Sciatic nerve (tissue), 2 donors: ENCODE results near the gene DIRAS1. TPM values are rescaled to one million over a fixed set of nuclear protein-coding genes. Genes with fewer than 3 reads are reported as not detected.
"Not testable (repeated sequence)": the region's sequence is repeated elsewhere in the genome, so short reads cannot be mapped to it uniquely, and the experiment has no call there.

Experiments used
- ATAC-seq: fragments of 200-7000 bp; cut with Tn5 transposase; one replicate; pipeline ENCODE4 v1.9.1; 2020; ENCODE audit warnings: mild to moderate bottlenecking, moderate library complexity
- DNase-seq: peaks from one replicate; pipeline ENCODE4 v3.0.0-alpha.2; 2020; ENCODE audit warnings: low spot score
- intact Hi-C: fragments of 100-400 bp; cut with DNase I; formaldehyde crosslinking; loops from one replicate; pipeline ENCODE4 v1.14.2; 2022
- total RNA-seq: library from RNA; stranded (reverse); fragmentation: NEBNext Ultra II Directional; extraction: Animal tissue kit (Norgen Biotek cat#: 25700); gene quantifications from one replicate; pipeline ENCODE4 v1.2.1, GENCODE V29; 2021
- donor health status: DM: no; HTN: no; CAD: no.
- donor health status: DM: no; HTN: no; CAD: no.

DIRAS1 gene
- total RNA-seq, 1 donor from 2014 or later: 0.45 TPM

DNA sequence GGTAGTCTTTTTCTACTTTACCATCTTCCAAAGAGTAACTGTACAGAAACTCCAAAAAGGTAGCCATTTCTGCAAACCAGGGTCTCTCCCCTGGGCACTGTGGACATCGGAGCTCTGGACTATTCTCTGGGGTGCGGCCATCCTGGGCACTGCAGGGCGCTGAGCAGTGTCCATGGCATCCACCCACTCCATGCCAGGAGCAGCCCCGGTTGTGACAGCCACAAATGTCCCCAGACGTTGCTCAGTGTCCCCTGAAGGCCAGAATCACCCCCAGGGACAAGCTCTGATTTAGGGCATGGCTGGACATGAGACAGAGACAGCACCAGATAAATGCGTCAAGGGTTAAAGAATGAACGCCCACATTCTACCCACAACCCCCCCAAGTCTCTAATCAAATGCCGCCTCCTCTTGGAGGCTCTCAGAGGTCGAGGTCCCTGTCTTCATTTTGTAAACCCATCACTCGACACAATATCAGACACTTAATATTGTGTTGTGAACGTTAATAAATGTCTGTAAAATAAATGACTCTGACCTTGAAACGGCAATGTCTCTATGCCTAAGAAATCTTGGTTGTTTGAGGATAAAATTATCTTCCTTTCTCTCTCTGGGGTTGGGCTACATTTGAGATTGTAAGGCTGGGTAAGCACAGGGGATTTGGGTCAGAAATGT, 27.5 kb downstream of the DIRAS1 start:
- ATAC-seq: no peak
- DNase-seq: no peak
- intact Hi-C loops: no loop called here

DNA sequence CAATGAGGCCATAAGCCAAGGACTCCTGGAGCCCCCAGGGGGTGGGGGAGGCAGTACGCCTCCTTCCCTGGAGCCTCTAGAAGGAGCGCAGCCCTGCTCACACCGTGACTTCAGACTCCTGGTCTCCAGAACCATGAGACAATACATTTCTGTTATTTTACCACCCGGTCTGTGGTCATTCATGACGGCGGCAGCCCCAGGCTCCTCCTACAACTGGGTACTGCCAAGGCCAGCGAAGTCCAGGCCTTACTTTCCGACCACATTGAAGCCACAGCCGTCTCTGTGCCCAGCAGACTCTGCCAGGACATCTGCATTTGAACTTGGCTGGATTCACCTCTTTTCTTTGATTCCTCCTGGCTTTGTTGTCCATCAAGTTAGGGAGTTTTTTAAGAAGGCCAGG, 29.2 kb downstream of the DIRAS1 start:
- no peak for ATAC-seq
- intact Hi-C loops: no loop called here
- no peak for DNase-seq

DNA sequence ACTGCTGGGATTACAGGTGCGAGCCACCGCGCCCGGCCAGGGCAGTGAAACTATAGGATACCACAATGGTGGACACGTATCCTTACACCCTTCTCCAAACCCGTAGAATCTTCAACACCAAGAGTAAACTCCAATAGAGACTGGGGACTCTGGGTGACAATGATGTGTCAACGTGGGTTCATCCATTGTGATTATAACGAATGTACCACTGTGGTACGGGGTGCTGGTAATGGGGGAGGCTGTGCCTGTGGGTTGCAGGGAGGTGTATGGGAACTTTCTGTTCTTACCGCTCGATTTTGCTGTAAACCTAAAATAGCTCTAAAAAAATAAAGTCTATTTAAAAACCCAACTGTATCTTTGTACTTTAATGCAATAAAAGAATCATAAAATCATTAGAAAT, 30.3 kb downstream of the DIRAS1 start:
- intact Hi-C loops: no loop called here
- no peak for DNase-seq
- no peak for ATAC-seq

DNA sequence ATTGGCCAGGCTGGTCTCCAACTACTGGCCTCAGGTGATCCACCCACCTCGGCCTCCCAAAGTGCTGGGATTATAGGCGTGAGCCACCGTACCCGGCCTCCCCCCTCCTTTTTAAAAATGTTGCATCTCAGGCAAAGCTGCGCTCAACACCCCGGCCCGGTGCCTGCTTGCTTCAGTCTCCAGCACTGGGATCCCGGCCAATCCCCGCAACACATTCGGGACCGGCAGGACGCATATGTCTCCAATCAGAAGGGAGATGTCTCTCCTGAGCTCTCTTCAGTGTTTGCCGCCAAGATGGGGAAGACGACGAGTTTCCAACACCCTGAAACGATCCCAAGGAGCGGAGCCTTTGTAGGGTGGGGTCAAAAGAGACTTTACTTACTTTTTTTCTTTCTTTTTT, 34.8 kb downstream of the DIRAS1 start:
- ATAC-seq (no peak), DNase-seq (no peak)
- intact Hi-C loops: no loop called here

DNA sequence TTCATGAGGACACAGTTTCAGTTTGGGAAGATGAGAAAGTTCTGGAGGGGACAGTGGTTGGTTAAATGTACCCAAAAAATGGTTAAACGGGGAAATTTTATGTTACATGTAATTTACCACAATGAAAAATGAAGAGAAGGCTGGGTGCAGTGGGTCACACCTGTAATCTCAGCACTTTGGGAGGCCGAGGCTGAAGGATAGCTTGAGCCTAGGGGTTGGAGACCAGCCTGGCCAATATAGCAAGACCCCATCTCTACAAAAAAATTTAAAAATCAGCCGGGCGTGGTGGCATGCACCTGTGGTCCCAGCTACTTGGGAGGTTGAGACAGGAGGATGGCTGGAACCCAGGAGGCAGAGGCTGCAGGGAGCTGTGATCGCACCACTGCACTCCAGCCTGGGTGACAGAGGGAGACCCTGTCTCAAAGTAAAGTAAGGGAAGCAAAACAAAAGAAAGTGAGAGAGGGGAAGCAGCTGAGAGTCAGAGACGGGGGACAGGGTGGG, 35.9 kb downstream of the DIRAS1 start:
- DNase-seq: no peak
- intact Hi-C loops: no loop called here
- no peak for ATAC-seq

DNA sequence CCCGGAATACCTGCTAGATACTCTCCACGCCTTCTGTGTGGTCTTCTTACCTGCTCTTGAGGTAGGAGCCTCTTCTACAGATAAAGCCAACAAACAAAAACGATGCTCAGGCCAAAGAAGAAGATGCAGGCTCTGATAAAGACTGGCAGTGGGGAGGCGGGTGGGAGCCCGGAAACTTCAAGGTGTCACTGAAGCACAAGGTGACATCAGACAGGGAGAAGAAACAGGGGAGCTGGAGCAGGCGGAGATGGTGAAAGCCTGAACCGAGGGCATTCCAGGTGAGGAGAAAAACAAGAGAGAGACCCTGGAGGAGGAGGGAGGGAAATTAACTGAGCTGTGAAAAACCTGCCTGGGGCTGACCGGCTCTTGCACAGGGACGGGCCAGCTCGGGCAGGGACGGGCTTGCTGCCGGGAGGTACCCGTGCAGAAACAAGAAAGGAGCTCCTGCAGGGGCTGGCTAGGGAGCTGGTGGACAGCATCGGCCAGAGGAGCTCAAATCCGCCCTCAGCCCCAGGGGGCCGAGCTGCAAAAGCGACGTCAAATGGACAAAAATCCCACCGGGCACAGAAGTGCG, 37.7 kb downstream of the DIRAS1 start:
- DNase-seq: no peak
- intact Hi-C loops: no loop called here
- no peak for ATAC-seq

DNA sequence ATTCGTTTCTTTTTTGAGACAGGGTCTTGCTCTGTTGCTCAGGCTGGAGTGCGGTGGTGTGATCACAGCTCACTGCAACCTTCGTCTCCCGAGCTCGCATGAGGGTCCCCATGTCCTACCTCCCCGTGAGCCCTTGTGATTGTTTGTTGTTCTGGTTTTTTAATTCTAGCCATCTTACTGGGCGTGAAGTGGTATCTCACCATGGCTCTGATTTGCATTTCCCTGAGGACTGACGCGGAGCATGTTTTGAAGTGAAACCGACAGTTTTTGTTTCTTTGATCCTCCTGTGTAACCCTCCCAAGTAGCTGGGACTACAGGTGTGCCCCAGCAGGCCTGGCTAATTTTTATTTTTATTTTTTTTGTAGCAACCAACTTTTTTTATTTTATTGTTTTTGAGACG, 40.4 kb downstream of the DIRAS1 start:
- no peak for ATAC-seq
- DNase-seq: no peak
- intact Hi-C loops: no loop called here

DNA sequence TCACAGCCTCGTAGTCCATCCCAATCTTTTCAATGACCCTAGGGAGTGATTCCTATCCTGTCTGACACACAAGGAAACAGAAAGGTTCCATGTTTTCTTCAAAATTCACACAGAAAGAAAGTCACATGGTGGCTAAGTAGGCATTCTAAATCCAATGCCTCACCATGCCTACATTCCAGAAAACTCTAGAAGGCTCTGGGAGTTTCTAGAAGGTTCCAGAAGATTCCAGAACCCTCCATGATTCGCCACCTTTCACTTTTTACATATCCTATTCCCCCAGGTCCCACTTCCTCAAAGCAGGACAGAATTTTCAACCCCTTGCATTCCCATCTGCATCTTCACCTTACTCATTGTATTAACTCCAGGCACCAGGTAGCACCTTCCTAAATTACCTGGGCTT, 41.7 kb downstream of the DIRAS1 start:
- DNase-seq (no peak), ATAC-seq (no peak)
- intact Hi-C loops: no loop called here

DNA sequence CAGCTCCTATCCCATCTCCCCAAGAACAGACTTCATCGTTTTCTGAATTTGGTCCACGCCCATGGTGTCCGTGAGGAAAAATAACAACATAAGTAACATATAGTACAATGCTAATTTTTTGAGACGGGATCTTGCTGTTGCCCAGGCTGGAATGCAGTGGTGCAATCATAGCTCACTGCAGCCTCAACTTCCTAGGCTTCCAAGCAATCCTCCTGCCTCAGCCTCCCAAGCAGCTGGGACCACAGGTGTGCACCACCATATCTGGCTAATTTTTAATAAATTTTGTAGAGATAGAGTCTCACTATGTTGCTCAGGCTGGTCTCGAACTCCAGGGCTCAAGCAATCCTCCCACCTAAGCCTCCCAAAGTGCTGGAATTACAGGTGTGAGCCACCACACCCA, 42.2 kb downstream of the DIRAS1 start:
- DNase-seq, intact Hi-C loops, ATAC-seq: not testable (repeated sequence)

DNA sequence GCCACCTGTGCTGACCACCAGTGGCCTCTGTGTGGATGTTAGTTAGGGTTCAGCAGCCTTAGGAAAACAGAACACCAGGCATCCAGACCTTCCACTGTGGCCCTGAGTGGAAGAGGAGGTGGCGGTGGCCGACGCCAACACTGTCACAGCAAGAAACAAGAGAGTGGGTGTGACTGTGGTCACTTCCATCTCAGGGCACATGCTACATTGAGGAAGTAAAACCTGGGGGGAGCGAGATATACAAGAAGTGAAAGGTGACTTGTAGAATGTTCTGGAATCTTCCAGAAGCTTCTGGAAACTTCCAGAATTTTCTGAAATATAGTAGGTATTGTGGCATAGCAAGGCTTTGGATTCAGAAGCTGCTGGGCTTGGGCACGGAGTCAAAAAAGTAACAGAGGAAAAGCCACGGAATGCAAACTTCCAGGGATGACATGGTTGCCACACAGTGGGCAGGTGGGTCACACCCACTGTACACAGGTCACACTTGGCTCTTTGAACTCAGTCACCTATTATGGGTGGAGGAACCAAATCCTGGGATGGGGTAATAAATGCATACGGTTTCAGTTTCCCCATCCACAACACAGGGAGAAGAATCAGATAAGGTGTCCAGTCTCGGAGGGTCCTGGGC, 43.0 kb downstream of the DIRAS1 start:
- ATAC-seq (no peak), DNase-seq (no peak)
- intact Hi-C loops: no loop called here

DNA sequence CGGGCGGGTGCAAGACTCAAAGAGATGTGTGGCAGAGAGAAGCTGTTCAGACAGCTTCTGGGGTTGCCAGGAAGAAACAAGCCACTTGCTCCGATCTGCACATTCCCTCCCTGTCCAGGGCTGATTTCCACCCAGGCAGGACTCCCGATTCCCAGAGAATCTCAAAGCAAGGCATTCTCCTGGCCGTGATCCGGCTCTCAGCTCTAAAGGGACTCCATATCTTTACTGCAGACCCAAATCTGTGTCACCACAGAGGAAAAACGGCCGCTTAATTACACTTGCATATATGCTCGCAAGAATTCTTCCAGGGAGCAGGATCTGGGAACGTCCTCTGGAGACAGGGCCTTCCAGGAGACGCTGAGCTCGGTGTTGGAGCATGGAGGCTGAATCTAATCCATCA, 44.3 kb downstream of the DIRAS1 start:
- intact Hi-C loops: no loop called here
- no peak for DNase-seq
- no peak for ATAC-seq

DNA sequence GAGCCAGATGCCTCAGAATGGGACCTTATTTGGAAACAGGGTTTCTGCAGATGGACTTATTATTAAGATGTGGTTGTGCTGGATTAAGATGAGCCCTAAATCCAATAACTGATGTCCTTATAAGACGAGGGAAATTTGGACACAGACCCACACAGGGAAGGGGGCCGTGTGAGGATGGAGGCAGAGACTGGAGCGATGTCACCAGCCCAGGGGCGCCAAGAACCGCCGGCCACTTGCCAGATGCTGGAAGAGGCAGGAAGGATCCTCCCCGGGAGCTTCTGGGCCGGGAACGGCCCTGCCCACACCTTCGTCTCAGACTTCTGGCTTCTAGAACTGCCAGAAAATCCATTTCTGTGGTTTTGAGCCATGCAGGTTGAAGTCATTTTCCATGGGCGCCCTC, 45.3 kb downstream of the DIRAS1 start:
- intact Hi-C loops: no loop called here
- DNase-seq: no peak

DNA sequence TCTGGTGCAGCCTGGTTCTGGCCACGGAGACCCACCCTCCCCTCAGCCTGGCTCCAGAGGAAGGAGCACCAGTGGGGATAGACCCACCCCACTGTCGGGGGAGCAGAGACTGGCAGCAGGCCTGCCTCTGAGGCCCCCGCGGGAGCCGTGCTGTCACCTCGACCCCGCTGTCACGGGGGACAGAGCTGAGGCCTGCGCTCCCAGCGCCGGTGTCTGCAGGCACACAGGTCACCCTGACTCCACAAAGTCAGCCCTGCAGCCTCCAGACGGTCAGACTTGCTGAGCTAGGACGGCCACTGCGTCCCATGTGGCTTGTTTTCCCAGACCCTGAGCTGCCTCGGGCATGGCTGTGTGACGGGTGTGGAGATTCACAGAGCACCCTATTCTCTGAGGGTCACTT, 51.0 kb downstream of the DIRAS1 start:
- ATAC-seq (no peak), DNase-seq (no peak)
- intact Hi-C loops: no loop called here

More for the DNA sequence above, 45.3 kb downstream of the DIRAS1 start:
- ATAC-seq: no peak

DNA sequence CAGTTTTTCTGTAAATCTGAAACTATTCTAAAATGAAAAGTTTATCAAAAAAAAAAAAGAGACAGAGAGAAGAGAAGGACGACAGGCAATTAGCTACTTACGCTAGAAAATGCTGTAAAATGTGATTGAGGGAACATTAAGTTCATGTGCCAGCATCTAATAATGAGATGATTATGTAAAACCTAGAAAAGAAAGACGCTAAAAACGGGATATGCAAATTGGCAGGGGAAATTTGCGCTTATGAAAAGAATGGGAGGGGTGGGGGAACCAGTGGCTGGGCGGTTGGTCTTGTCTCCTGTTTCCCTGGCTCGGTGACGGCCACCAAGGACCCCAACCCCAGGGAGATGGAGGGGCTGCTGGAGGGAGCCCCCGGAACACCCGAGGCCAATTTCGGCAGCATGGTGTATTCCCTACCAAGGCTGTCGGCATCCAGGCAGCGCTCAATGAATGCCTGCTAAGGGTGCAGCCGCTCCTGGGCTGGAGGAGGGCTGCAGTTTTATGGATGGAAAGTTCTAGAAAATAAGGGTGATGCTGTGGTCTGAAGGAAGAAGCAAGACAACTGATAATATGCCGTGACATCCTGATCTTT, 52.9 kb downstream of the DIRAS1 start:
- DNase-seq (no peak), ATAC-seq (no peak)
- intact Hi-C loops: no loop called here

DNA sequence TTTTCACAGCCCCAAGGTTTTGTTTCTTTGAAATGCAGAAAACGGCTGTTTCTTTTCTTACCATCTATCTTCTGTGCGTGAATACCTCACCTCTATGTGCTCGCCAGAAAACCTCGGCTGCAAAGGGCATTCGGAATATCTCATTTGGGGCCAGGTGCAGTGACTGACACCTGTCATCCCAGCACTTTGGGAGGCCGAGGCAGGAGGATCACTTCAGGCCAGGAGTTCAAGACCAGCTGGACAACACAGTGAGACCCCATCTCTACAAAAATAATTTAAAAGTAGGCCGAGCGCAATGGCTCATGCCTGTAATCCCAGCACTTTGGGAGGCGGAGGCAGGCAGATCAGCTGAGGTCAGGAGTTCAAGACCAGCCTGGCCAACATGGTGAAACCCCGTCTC, 53.8 kb downstream of the DIRAS1 start:
- intact Hi-C loops, ATAC-seq, DNase-seq: not testable (repeated sequence)

DNA sequence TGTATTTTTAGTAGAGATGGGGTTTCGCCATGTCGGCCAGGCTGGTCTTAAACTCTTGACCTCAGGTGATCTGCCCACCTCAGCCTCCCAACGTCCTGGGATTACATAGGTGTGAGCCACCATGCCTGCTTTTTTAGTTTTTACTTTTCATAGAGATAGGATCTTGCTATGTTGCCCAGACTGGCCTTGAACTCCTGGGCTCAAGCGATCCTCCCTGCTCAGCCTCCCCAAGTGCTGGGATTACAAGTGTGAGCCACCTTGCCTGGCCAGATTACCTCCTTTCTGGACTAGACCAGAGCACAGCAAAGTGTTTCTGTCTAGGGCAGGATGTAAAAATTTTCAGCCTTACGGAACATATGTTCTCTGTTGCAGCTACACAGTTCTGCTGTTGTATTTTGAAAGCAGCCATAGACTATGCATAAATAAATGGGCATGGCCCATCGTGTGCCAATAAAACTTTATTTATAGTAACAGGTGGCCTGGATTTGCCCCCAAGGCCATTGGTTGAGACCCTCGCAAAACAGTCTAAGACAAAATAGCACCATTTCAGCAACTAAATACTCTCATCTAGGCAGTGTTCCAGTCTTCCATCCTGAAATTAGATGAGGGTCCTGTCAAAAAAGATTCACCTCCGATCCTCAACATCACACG, 54.7 kb downstream of the DIRAS1 start:
- intact Hi-C loops: no loop called here
- ATAC-seq (no peak), DNase-seq (no peak)

DNA sequence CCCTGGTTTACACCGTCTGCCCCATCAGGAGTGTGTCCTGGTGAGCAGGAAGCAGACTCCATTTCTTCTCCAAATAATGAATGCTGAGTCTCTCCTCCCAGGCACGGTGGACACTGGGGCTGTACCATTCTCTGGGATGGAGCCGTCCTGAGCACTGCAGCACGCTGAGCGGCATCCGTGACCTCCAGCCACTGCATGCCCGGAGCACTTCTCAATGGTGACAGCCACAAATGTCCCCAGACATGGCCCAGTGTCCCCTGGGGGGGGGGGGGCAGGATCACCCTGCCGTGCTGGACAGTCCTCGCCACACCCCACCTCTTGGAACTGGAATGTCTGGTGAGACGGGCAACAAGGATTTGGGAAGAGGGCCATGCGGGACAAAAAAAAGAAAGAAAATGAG, 56.1 kb downstream of the DIRAS1 start:
- intact Hi-C loops: no loop called here
- no peak for DNase-seq
- no peak for ATAC-seq
